ENCODE results near the gene RPS14. TPM values are rescaled to one million over a fixed set of nuclear protein-coding genes. Genes with fewer than 3 reads are reported as not detected.

The RPS14 gene
- total and polyA plus RNA-seq, 2 of the 8 experiments (the other 6 are each of a cell fraction or from before 2014, with no cell fraction given) = 2,548 to 6,423 TPM

DNA sequence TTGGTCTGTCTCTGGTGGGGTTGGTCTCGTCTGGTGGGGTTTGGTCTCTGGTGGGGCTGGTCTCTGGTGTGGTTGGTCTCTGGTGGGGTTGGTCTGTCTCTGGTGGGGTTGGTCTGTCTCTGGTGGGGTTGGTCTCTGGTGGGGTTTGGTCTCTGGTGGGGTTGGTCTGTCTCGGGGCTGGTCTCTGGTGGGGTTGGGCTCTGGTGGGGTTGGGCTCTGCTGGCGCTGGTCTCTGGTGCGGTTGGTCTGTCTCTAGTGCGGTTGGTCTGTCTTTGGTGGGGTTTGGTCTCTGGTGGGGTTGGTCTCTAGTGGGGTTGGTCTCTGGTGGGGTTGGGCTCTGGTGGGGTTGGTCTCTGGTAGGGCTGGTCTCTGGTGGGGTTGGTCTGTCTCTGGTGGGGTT, 20.6 kb downstream of the RPS14 start (continued):
- TF ChIP-seq SIX5 (IDR thresholded peaks at IDR 0.05; ENCODE audit: low read depth, low read length) = no peak
- no peak for TF ChIP-seq TCF12 (IDR thresholded peaks at IDR 0.05; ENCODE audit: low read depth, low read length)
- TF ChIP-seq POLR2AphosphoS5 (IDR thresholded peaks at IDR 0.05; ENCODE audit: low read depth, low read length) = no peak
- no peak for TF ChIP-seq EZH2 (IDR thresholded peaks at IDR 0.05; ENCODE audit: low read depth, low read length, severe bottlenecking)
- no peak for TF ChIP-seq USF2 (IDR thresholded peaks at IDR 0.05; ENCODE audit: low read length)
